ENCODE data around the gene AGER. TPM values are rescaled to one million over a fixed set of nuclear protein-coding genes. Genes with fewer than 3 reads are reported as not detected.
A peak's percentile ranks its signal among the peaks of the same experiment; 100 is the strongest.

Gene AGER
- total and polyA plus RNA-seq, 4 donors = 1.4 to 16.5 (median 9.6) TPM

GRCh38 chr6:32171234-32171633, 12.8 kb downstream of the AGER start:
- intact Hi-C loops (cut with DNase I) = loop anchor here in 1 of 2 donors (10.0 kb wide), 2 partner anchors 196 to 266 kb away; partner anchors contain the start of genes DXO and ZBTB12
- Histone ChIP-seq H3K36me3 (ENCODE audit: control insufficient read depth in 1 of 2, insufficient read depth in 2 of 2, low read length in 1 of 2) (peaks cover 0 to 4% of the 10 kb centered on the region in 2 donors), H3K9me3 (ENCODE audit: control insufficient read depth, low read length) (no peaks in the 10 kb centered on the region), H3K4me3 (ENCODE audit: low read length in 2 of 2) (no peak overlapping the region), H3K4me1 (ENCODE audit: control insufficient read depth in 1 of 2, insufficient read depth in 2 of 2, low read length in 2 of 2) (no peaks in the 10 kb centered on the region), H3K27me3 (ENCODE audit: control insufficient read depth in 1 of 2, insufficient read depth in 2 of 2, low read length in 1 of 2) (no peaks in the 10 kb centered on the region), H3K27ac (ENCODE audit: low read depth in 1 of 2, low read length in 2 of 2) (no peak overlapping the region)
- WGBS, 2 donors = 90 to 93% methylated on average over 6 of the region's 6 CpGs
- DNase-seq = peak; percentile 18 to 48
- no peak for ATAC-seq (ENCODE audit: low FRiP score)

- DNase-seq = peak; percentile 19 to 67
- intact Hi-C loops (cut with DNase I) = loop anchor here in 1 of 2 donors (10.0 kb wide), 2 partner anchors 195 to 265 kb away; partner anchors contain the start of genes DXO and ZBTB12
- no peak overlapping the region for H3K27ac ChIP-seq (ENCODE audit: low read depth in 1 of 2, low read length in 2 of 2)
Observed at GRCh38 chr6:32170294-32170693, 13.8 kb downstream of the AGER start.

GRCh38 chr6:32168807-32169591, 15.1 kb downstream of the AGER start:
- peak; percentile 40 to 50 for DNase-seq
- WGBS, 2 donors = 70 to 74% methylated on average over 11 of the region's 11 CpGs
- ATAC-seq (ENCODE audit: low FRiP score) = no peak
- no peaks in the 10 kb centered on the region for H3K27me3 ChIP-seq (ENCODE audit: control insufficient read depth in 1 of 2, insufficient read depth in 2 of 2, low read length in 1 of 2)
- intact Hi-C loops (cut with DNase I) = no loop called here
- no peak overlapping the region for H3K27ac ChIP-seq (ENCODE audit: low read depth in 1 of 2, low read length in 2 of 2)
- H3K36me3 ChIP-seq (ENCODE audit: control insufficient read depth in 1 of 2, insufficient read depth in 2 of 2, low read length in 1 of 2) = peaks cover 0 to 6% of the 10 kb centered on the region in 2 donors
- no peaks in the 10 kb centered on the region for H3K9me3 ChIP-seq (ENCODE audit: control insufficient read depth, low read length)
- H3K4me1 ChIP-seq (ENCODE audit: control insufficient read depth in 1 of 2, insufficient read depth in 2 of 2, low read length in 2 of 2) = no peaks in the 10 kb centered on the region
- H3K4me3 ChIP-seq (ENCODE audit: low read length in 2 of 2) = no peak overlapping the region

More at GRCh38 chr6:32170294-32170693, 13.8 kb downstream of the AGER start:
- no peak for ATAC-seq (ENCODE audit: low FRiP score)
- Histone ChIP-seq H3K27me3 (ENCODE audit: control insufficient read depth in 1 of 2, insufficient read depth in 2 of 2, low read length in 1 of 2) (no peaks in the 10 kb centered on the region), H3K4me3 (ENCODE audit: low read length in 2 of 2) (no peak overlapping the region), H3K36me3 (ENCODE audit: control insufficient read depth in 1 of 2, insufficient read depth in 2 of 2, low read length in 1 of 2) (peaks cover 0 to 4% of the 10 kb centered on the region in 2 donors), H3K9me3 (ENCODE audit: control insufficient read depth, low read length) (no peaks in the 10 kb centered on the region), H3K4me1 (ENCODE audit: control insufficient read depth in 1 of 2, insufficient read depth in 2 of 2, low read length in 2 of 2) (no peaks in the 10 kb centered on the region)
- WGBS, 2 donors = 89 to 93% methylated on average over 11 of the region's 11 CpGs

DNA sequence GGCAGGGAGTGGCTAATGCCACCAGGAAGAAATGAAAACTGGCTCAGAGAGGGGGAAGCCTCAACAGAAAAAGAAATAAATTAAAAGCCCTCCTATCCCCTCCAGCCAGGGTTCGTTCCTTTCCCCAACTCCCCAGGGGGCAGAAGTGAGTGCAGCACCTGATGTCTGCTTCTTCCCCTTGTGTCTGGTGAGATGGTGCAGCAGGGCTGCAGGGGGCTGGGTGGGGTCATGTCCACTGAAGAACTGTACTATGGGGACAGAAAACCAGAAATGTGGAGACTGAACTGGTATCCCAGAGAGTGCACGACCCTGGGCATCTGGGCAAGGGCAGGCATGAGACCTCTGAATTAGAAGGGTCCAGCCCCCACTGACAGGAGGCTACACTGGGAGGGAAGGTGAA, 15.7 kb downstream of the AGER start:
- Histone ChIP-seq H3K4me1 (ENCODE audit: control insufficient read depth in 1 of 2, insufficient read depth in 2 of 2, low read length in 2 of 2) (no peaks in the 10 kb centered on the region), H3K9me3 (ENCODE audit: control insufficient read depth, low read length) (no peaks in the 10 kb centered on the region), H3K27me3 (ENCODE audit: control insufficient read depth in 1 of 2, insufficient read depth in 2 of 2, low read length in 1 of 2) (no peaks in the 10 kb centered on the region), H3K36me3 (ENCODE audit: control insufficient read depth in 1 of 2, insufficient read depth in 2 of 2, low read length in 1 of 2) (peaks cover 0 to 6% of the 10 kb centered on the region in 2 donors), H3K27ac (ENCODE audit: low read depth in 1 of 2, low read length in 2 of 2) (no peak overlapping the region), H3K4me3 (ENCODE audit: low read length in 2 of 2) (no peak overlapping the region)
- peak; percentile 17 to 39 for DNase-seq
- WGBS, 2 donors = 61 to 64% methylated on average over 2 of the region's 2 CpGs
- intact Hi-C loops (cut with DNase I) = no loop called here
- ATAC-seq (ENCODE audit: low FRiP score) = no peak

DNA sequence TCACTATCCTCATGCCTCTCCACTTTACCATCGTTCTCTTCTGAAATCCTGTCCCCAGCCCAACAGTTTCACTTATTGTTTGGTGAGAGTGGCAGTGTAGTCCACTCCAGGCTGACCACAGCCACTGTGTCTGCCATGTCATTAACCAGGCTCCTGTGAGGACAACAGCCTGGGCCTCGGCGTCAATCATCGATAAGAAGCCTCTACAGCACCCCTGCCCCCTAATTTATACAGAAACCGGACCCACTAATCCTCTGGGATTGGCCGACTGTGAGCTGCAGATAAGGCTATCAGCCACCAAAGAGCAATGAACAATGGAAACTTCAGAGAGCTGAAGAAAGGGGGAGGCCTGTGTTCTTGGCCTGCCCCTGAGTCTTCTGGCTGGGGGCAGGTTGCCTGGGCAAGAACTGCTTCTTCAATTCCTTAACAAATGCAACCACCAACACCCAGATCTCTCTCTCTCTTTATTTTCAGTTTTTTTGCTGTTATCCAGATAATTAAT, 16.2 kb downstream of the AGER start:
- WGBS, 2 donors = 66 to 72% methylated on average over 6 of the region's 6 CpGs
- intact Hi-C loops (cut with DNase I) = no loop called here

GRCh38 chr6:32167154-32167760, 16.8 kb downstream of the AGER start:
- H3K9me3 ChIP-seq (ENCODE audit: control insufficient read depth, low read length) = no peaks in the 10 kb centered on the region
- no peaks in the 10 kb centered on the region for H3K27me3 ChIP-seq (ENCODE audit: control insufficient read depth in 1 of 2, insufficient read depth in 2 of 2, low read length in 1 of 2)
- H3K36me3 ChIP-seq (ENCODE audit: control insufficient read depth in 1 of 2, insufficient read depth in 2 of 2, low read length in 1 of 2) = peaks cover 0 to 7% of the 10 kb centered on the region in 2 donors
- no peaks in the 10 kb centered on the region for H3K4me1 ChIP-seq (ENCODE audit: control insufficient read depth in 1 of 2, insufficient read depth in 2 of 2, low read length in 2 of 2)
- no peak overlapping the region for H3K27ac ChIP-seq (ENCODE audit: low read depth in 1 of 2, low read length in 2 of 2)
- H3K4me3 ChIP-seq (ENCODE audit: low read length in 2 of 2) = no peak overlapping the region
- ATAC-seq (ENCODE audit: low FRiP score) (no peak), DNase-seq (peak; percentile 41 to 66)
- 75 to 78% methylated on average over 32 of the region's 32 CpGs for WGBS, 2 donors
- intact Hi-C loops (cut with DNase I) = no loop called here

More for the DNA sequence above, 16.2 kb downstream of the AGER start:
- H3K27ac ChIP-seq (ENCODE audit: low read depth in 1 of 2, low read length in 2 of 2) = no peak overlapping the region
- no peaks in the 10 kb centered on the region for H3K4me1 ChIP-seq (ENCODE audit: control insufficient read depth in 1 of 2, insufficient read depth in 2 of 2, low read length in 2 of 2)
- no peaks in the 10 kb centered on the region for H3K27me3 ChIP-seq (ENCODE audit: control insufficient read depth in 1 of 2, insufficient read depth in 2 of 2, low read length in 1 of 2)
- H3K9me3 ChIP-seq (ENCODE audit: control insufficient read depth, low read length) = no peaks in the 10 kb centered on the region
- DNase-seq = peak; percentile 8 to 25
- no peak for ATAC-seq (ENCODE audit: low FRiP score)
- no peak overlapping the region for H3K4me3 ChIP-seq (ENCODE audit: low read length in 2 of 2)
- H3K36me3 ChIP-seq (ENCODE audit: control insufficient read depth in 1 of 2, insufficient read depth in 2 of 2, low read length in 1 of 2) = peaks cover 0 to 6% of the 10 kb centered on the region in 2 donors

DNA sequence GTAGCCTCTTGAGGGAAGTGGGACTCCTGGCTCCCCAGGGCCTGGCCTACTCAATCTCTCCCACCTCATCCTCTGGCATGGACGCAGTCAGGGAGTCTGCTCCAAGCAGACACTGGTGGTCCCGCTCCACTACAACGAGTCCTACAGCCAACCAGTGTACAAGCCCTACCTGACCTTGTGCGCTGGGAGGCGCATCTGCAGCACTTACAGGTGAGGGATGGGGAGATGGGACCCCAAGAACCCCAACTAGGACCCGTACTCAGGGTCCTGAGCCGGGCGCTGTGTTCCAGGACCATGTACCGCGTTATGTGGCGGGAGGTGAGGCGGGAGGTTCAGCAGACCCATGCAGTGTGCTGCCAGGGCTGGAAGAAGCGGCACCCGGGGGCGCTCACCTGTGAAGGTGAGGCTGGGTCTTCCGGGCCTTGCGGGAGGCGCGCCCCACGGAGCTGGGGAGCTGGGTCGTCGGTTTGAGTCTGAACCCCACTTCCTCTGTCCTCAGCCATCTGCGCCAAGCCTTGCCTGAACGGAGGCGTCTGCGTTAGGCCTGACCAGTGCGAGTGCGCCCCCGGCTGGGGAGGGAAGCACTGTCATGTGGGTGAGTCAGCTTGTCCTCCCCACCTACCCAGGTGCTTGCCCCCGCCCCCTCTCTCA, 17.5 kb downstream of the AGER start:
- no peaks in the 10 kb centered on the region for H3K27me3 ChIP-seq (ENCODE audit: control insufficient read depth in 1 of 2, insufficient read depth in 2 of 2, low read length in 1 of 2)
- no peak overlapping the region for H3K27ac ChIP-seq (ENCODE audit: low read depth in 1 of 2, low read length in 2 of 2)
- intact Hi-C loops (cut with DNase I) = no loop called here
- H3K36me3 ChIP-seq (ENCODE audit: control insufficient read depth in 1 of 2, insufficient read depth in 2 of 2, low read length in 1 of 2) = peaks cover 0 to 7% of the 10 kb centered on the region in 2 donors
- H3K9me3 ChIP-seq (ENCODE audit: control insufficient read depth, low read length) = no peaks in the 10 kb centered on the region
- ATAC-seq (ENCODE audit: low FRiP score) (no peak), DNase-seq (peak; percentile 45 to 74)
- WGBS, 2 donors = 74 to 75% methylated on average over 30 of the region's 30 CpGs
- H3K4me3 ChIP-seq (ENCODE audit: low read length in 2 of 2) = no peak overlapping the region
- no peaks in the 10 kb centered on the region for H3K4me1 ChIP-seq (ENCODE audit: control insufficient read depth in 1 of 2, insufficient read depth in 2 of 2, low read length in 2 of 2)

DNA sequence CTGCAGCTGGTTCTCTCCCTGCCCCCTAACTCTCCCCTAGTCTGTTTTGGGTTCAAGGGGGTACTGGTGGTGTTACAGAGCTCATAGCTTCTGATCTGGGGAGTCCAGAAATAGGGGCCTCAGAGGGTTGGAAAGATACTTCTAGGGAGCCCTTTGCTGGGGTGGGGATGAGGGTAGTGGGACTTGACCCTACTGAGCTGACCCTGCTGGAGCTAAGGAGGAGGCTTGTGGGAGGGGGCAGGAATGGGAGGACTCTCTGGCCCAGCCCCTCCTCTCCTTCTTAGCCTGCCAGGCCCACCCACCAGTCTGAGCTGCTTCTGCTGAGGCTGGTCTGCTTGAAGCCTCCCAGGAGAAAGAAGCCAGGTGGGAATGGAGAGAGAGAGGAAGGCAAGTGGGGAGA, 19.8 kb downstream of the AGER start, which contains the start of gene EGFL8:
Gene EGFL8, plus strand, starts transcription at position 301 of the 400 bp plus-strand sequence. CDS start 1,571 bp downstream, outside the sequence.
- Histone ChIP-seq H3K4me1 (ENCODE audit: control insufficient read depth in 1 of 2, insufficient read depth in 2 of 2, low read length in 2 of 2) (no peaks in the 10 kb centered on the region), H3K9me3 (ENCODE audit: control insufficient read depth, low read length) (no peaks in the 10 kb centered on the region), H3K27ac (ENCODE audit: low read depth in 1 of 2, low read length in 2 of 2) (no peak within 1 kb of the TSS), H3K4me3 (ENCODE audit: low read length in 2 of 2) (no peak within 1 kb of the TSS), H3K27me3 (ENCODE audit: control insufficient read depth in 1 of 2, insufficient read depth in 2 of 2, low read length in 1 of 2) (no peaks in the 10 kb centered on the region), H3K36me3 (ENCODE audit: control insufficient read depth in 1 of 2, insufficient read depth in 2 of 2, low read length in 1 of 2) (peaks cover 0 to 4% of the 10 kb centered on the region in 2 donors)
- intact Hi-C loops (cut with DNase I) = no loop called here
- DNase-seq (peak; percentile 22 to 36), ATAC-seq (ENCODE audit: low FRiP score) (no peak)

All from aorta (tissue), 5 donors.